SK-MEL-5 (cell line): ENCODE data around the gene SPO11. TPM values are rescaled to one million over a fixed set of nuclear protein-coding genes. Genes with fewer than 3 reads are reported as not detected.

Experiments used
- DNase-seq: peaks from one replicate; pipeline ENCODE4 v3.0.0-alpha.2; 2016; ENCODE audit warnings: low read depth, low spot score
- in situ Hi-C: cut with HindIII; loops from 2 replicates; pipeline ENCODE4 v1.10.0; 2016; ENCODE audit warnings: low sequenced_read_pairs, high pct_unique_total_duplicates, low pct_unique_long_range_greater_than_20kb
- total RNA-seq: library from RNA; depleted of rRNA; stranded (reverse); fragments of >200 nt; shearing (Covaris generic); gene quantifications from 2 replicates; pipeline ENCODE4 v1.2.3, GENCODE V29; 2014

SPO11 gene
- total RNA-seq, 1 experiment from 2014 or later = not detected

- no peak for DNase-seq
- in situ Hi-C loops = no loop called here
Observed at GRCh38 chr20:57353351-57353750, 23.7 kb downstream of the SPO11 start.

GRCh38 chr20:57361517-57361916, 31.9 kb downstream of the SPO11 start:
- in situ Hi-C loops = no loop called here
- DNase-seq = no peak

- in situ Hi-C loops = no loop called here
- DNase-seq = no peak
Observed at GRCh38 chr20:57364451-57364850, 34.8 kb downstream of the SPO11 start.

GRCh38 chr20:57369596-57369995, 40.0 kb downstream of the SPO11 start:
- DNase-seq = no peak
- in situ Hi-C loops = no loop called here

GRCh38 chr20:57370316-57370715, 40.7 kb downstream of the SPO11 start:
- in situ Hi-C loops = no loop called here
- no peak for DNase-seq

GRCh38 chr20:57371363-57371762, 41.8 kb downstream of the SPO11 start:
- no peak for DNase-seq
- in situ Hi-C loops = no loop called here

GRCh38 chr20:57372157-57372556, 42.6 kb downstream of the SPO11 start:
- in situ Hi-C loops = no loop called here
- no peak for DNase-seq

GRCh38 chr20:57372581-57373350, 43.2 kb downstream of the SPO11 start:
- in situ Hi-C loops = no loop called here
- no peak for DNase-seq

- in situ Hi-C loops = no loop called here
- no peak for DNase-seq
Observed at GRCh38 chr20:57374343-57374930, 44.8 kb downstream of the SPO11 start.

- in situ Hi-C loops = no loop called here
- no peak for DNase-seq
Observed at GRCh38 chr20:57374931-57375651, 45.5 kb downstream of the SPO11 start.

- in situ Hi-C loops = no loop called here
- DNase-seq = no peak
Observed at GRCh38 chr20:57375652-57376230, 46.1 kb downstream of the SPO11 start.

GRCh38 chr20:57377350-57377749, 47.7 kb downstream of the SPO11 start:
- in situ Hi-C loops = no loop called here
- no peak for DNase-seq

GRCh38 chr20:57378107-57378506, 48.5 kb downstream of the SPO11 start:
- in situ Hi-C loops = no loop called here
- no peak for DNase-seq

- DNase-seq = no peak
- in situ Hi-C loops = no loop called here
Observed at GRCh38 chr20:57378646-57379262, 49.2 kb downstream of the SPO11 start.

- no peak for DNase-seq
- in situ Hi-C loops = no loop called here
Observed at GRCh38 chr20:57379263-57379647, 49.7 kb downstream of the SPO11 start.

- in situ Hi-C loops = no loop called here
- no peak for DNase-seq
Observed at GRCh38 chr20:57380081-57380750, 50.6 kb downstream of the SPO11 start.

- peak; percentile 83 for DNase-seq
- in situ Hi-C loops = no loop called here
Observed at GRCh38 chr20:57381596-57382503, 52.2 kb downstream of the SPO11 start.
